ENCODE measurements around the gene SBNO2.

GRCh38 chr19:1089891-1090290 lies 84.2 kb downstream of the SBNO2 start:
- TF ChIP-seq CTCF (IDR thresholded peaks at IDR 0.05) (no peak), POLR2A (IDR thresholded peaks at IDR 0.05) (no peak), POLR2AphosphoS5 (IDR thresholded peaks at IDR 0.05) (no peak), EP300 (IDR thresholded peaks at IDR 0.05) (no peak)

Data from gastroesophageal sphincter (tissue), 3 donors.